ENCODE measurements around the gene SH3TC2.

DNA sequence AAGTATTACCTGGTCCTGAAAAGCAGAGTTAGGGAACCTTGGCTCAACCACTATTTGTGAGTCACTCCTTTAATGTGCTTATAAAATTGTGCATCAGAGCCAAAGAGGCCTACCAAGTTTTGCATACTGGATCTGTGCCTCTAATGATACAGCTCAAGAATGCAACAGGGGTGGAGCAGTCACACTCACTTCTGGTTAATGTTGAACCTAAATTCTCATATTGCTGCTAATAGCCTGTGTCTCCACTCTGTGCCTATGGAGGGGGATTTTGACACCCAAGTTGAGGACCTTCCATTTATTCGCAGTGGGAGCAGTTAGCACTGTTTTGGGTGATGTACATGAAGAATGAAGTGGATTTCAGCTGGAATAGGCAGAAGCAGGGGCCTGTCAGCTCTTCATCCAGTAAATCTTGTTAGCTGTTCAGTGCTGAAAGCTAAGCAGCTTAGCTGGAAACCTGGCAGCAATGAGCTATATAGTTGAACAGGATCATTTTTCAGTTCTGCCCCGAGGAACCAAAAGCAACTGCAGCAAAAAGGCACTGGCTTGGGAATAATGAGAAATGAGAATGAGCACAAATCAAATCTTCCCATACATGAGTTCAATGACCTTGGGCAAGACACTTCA lies 9.7 kb downstream of the SH3TC2 start:
- TF ChIP-seq POLR2A (IDR thresholded peaks at IDR 0.05), result no peak
- TF ChIP-seq, protein P1, sequence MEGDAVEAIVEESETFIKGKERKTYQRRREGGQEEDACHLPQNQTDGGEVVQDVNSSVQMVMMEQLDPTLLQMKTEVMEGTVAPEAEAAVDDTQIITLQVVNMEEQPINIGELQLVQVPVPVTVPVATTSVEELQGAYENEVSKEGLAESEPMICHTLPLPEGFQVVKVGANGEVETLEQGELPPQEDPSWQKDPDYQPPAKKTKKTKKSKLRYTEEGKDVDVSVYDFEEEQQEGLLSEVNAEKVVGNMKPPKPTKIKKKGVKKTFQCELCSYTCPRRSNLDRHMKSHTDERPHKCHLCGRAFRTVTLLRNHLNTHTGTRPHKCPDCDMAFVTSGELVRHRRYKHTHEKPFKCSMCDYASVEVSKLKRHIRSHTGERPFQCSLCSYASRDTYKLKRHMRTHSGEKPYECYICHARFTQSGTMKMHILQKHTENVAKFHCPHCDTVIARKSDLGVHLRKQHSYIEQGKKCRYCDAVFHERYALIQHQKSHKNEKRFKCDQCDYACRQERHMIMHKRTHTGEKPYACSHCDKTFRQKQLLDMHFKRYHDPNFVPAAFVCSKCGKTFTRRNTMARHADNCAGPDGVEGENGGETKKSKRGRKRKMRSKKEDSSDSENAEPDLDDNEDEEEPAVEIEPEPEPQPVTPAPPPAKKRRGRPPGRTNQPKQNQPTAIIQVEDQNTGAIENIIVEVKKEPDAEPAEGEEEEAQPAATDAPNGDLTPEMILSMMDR (IDR thresholded peaks at IDR 0.05), result no peak
